HL-60/S4 treated with retinoic acid at 250 ng/mL for 4 days and 3 days (cell line): ENCODE data around the gene UPF1.
"Not testable (repeated sequence)": the region's sequence is repeated elsewhere in the genome, so short reads cannot be mapped to it uniquely, and the experiment has no call there.

ENCODE experiments used
- in situ Hi-C: fragments of 300-500 bp; cut with MboI; formaldehyde crosslinking; loops from 2 replicates; pipeline ENCODE4 v1.7.0; 2022; ENCODE audit warnings: low sequenced_read_pairs

UPF1 gene

GRCh38 chr19:18910010-18910409 lies 78.3 kb downstream of the UPF1 start:
- in situ Hi-C loops, result no loop called here

DNA sequence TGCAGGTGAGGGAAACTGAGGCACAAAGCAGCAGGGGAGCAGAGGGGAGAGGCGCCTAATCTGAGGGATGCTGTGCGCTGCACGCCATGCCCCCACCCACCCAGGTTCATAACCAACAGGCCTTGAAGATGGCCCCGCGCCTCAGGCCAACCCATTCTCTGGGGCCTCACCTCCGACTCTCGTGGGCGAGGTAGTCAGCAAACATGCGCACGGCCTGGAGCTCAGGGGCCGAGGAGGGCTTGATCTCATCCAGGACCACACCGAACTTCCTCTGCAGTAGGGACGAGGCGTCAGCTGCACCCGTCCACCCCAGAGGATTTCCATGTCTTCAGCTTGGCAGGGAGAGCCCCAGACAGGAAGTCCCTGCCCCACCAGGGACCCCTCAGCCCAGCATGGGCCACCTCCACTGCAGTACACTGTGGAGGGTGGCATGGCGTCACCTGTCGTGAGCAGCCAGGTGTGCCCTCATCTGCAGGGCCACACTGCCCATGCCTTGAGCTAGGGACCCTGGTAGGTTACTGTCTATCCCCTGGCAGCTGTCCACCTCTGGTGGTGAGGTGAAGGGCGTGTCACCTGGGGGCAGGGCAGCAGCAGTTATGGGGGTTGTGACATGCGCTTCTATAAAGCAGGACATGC lies 79.2 kb downstream of the UPF1 start:
- in situ Hi-C loops, result no loop called here

- in situ Hi-C loops, result no loop called here
Measured at GRCh38 chr19:18912933-18913332, 81.2 kb downstream of the UPF1 start.

- in situ Hi-C loops, result no loop called here
Measured at GRCh38 chr19:18913466-18913865, 81.7 kb downstream of the UPF1 start.

DNA sequence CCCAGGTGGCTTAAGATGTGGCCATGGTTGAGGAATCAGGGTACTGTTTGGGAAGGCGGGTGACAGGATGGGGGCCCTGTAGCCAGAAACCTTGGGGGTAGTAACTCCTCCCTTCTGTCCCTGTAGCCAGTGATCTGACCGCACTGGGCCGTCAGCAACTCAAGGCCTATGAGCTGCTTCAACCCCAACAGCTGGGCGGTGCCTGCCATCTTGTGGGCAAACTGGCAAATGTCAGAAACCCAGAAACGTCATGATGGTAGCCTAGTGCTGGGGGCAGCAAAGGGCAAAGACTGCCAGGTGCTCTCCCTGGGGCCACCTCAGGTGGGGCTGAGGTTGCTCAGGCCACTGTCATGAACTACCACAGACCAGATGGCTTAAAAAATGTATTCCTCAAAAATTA lies 83.9 kb downstream of the UPF1 start:
- in situ Hi-C loops, result no loop called here

GRCh38 chr19:18917593-18917992 lies 85.8 kb downstream of the UPF1 start:
- in situ Hi-C loops, result not testable (repeated sequence)
